GM12878 (cell line): ENCODE measurements around the gene CS. TPM values are rescaled to one million over a fixed set of nuclear protein-coding genes. Genes with fewer than 3 reads are reported as not detected.

Experiments used
- ATAC-seq: fragments of 200-7000 bp; cut with Tn5 transposase; 3 replicates; pipeline ENCODE4 v1.9.1; 2020; ENCODE audit warnings: mild to moderate bottlenecking, moderate library complexity
- BruUV-seq: library from RNA; stranded (reverse); fragments of 400-500 nt; replicated peaks from 2 replicates; lab custom pipeline; 2021; lab: Mats Ljungman, UMichigan
- CTCF ChIA-PET: fragments of 300-600 bp; sonication (Branson Sonifier 250); formaldehyde crosslinking; extraction: SDS; loops from one replicate; lab custom pipeline; 2021; ENCODE audit warnings: inconsistent platforms; lab: Yijun Ruan, JAX
- POLR2A ChIA-PET: fragments of 350-600 bp; formaldehyde crosslinking; extraction: SDS; loops from one replicate; lab custom pipeline; 2021; ENCODE audit warnings: inconsistent platforms; lab: Charles Lee
- RAD21 ChIA-PET: fragments of 300-600 bp; sonication (Branson Sonifier 250); formaldehyde crosslinking; loops from one replicate; lab custom pipeline; 2023; ENCODE audit warnings: antibody characterized with exemption; ENCODE audit not compliant: unreplicated experiment; lab: Charles Lee
- SMC1A ChIA-PET: fragments of 300-600 bp; sonication (Branson Sonifier 250); formaldehyde crosslinking; loops from one replicate; lab custom pipeline; 2023; ENCODE audit not compliant: unreplicated experiment, uncharacterized antibody; lab: Charles Lee
- DNase-seq: peaks from one replicate; pipeline ENCODE4 v3.0.0-alpha.2; 2011; ENCODE audit warnings: low read depth, low spot score
- FAIRE-seq: peaks from 3 replicates; lab custom pipeline; 2011; peaks lifted over from hg19 to GRCh38; lab: Jason Lieb, UNC
- H2AFZ ChIP-seq: 2 replicates; pipeline ENCODE4 v1.6.0; 2011; ENCODE audit warnings: low read depth, low read length, control low read depth; ENCODE audit not compliant: control insufficient read depth
- H3K27ac ChIP-seq: 2 replicates; pipeline ENCODE4 v1.5.1; 2011; ENCODE audit warnings: control low read depth; ENCODE audit not compliant: control insufficient read depth, insufficient read depth
- H3K27me3 ChIP-seq, 2 experiments: replicated peaks in 1 of 2; 2 replicates each; pipeline versions ENCODE4 v1.6.0 to v1.6.1; 2011; ENCODE audit warnings: low read length in 1 of 2; ENCODE audit not compliant: control insufficient read depth in 2 of 2, insufficient read depth in 2 of 2
- H3K36me3 ChIP-seq, 2 experiments: 2 replicates each; pipeline ENCODE4 v1.5.1; 2011; ENCODE audit warnings: low read length in 1 of 2; ENCODE audit not compliant: control insufficient read depth in 2 of 2, insufficient read depth in 2 of 2
- H3K4me1 ChIP-seq: 2 replicates; pipeline ENCODE4 v1.6.1; 2011; ENCODE audit warnings: mild to moderate bottlenecking, low read length, moderate library complexity, mixed read lengths; ENCODE audit not compliant: control insufficient read depth, insufficient read depth
- H3K4me2 ChIP-seq: 2 replicates; pipeline ENCODE4 v1.6.0; 2011; ENCODE audit warnings: control low read depth; ENCODE audit not compliant: control insufficient read depth, insufficient read depth
- H3K4me3 ChIP-seq: fragments of 200-600 bp; sonication (generic); 2 replicates; pipeline ENCODE4 v1.5.1; 2016
- H3K79me2 ChIP-seq: 2 replicates; pipeline ENCODE4 v1.6.0; 2011; ENCODE audit warnings: low read length; ENCODE audit not compliant: control insufficient read depth, insufficient read depth
- H3K9ac ChIP-seq: 2 replicates; pipeline ENCODE4 v1.8.0; 2011; ENCODE audit warnings: low read length, control low read depth, mixed read lengths; ENCODE audit not compliant: control insufficient read depth, insufficient read depth
- H3K9me3 ChIP-seq: replicated peaks from 3 replicates; pipeline ENCODE4 v1.5.1; 2011; ENCODE audit warnings: mild to moderate bottlenecking, low read length; ENCODE audit not compliant: control insufficient read depth, insufficient read depth
- H4K20me1 ChIP-seq: 2 replicates; pipeline ENCODE4 v1.6.0; 2011; ENCODE audit not compliant: control insufficient read depth, insufficient read depth
- ATF2 ChIP-seq: IDR thresholded peaks from 2 replicates; pipeline ENCODE4 v1.6.1; 2012; ENCODE audit warnings: low read length, inconsistent platforms
- CHD2 ChIP-seq: IDR thresholded peaks from 2 replicates; pipeline ENCODE4 v1.6.1; 2011; ENCODE audit warnings: low read depth, low read length, improper control_type of control experiment, borderline replicate concordance
- GATAD2B ChIP-seq: fragments of 450-650 bp; conservative IDR thresholded peaks from 2 replicates; pipeline ENCODE4 v1.6.1; 2017; ENCODE audit warnings: low read depth, mild to moderate bottlenecking, moderate library complexity
- NFYA ChIP-seq: IDR thresholded peaks from 2 replicates; pipeline ENCODE4 v1.6.1; 2011; ENCODE audit warnings: low read depth, mild to moderate bottlenecking, low read length, improper control_type of control experiment, borderline replicate concordance
- REST ChIP-seq: IDR thresholded peaks from 2 replicates; pipeline ENCODE4 v1.6.1; 2012; ENCODE audit warnings: mild to moderate bottlenecking, low read depth, low read length
- ZBTB33 ChIP-seq: fragments of 450-650 bp; IDR thresholded peaks from 2 replicates; pipeline ENCODE4 v1.6.1; 2017; ENCODE audit warnings: mild to moderate bottlenecking
- ZNF274 ChIP-seq: IDR thresholded peaks from one replicate; pipeline ENCODE4 v1.8.0; 2011; ENCODE audit not compliant: insufficient read length, insufficient read depth
- WGBS: methylation state at CpG from one replicate; pipeline ENCODE4 v1.1.6; 2016; ENCODE audit warnings: low lambda C conversion rate; ENCODE audit not compliant: insufficient replicate concordance, insufficient coverage; ENCODE audit errors: missing lambda C conversion rate; 5-methylcytosine and 5-hydroxymethylcytosine counted together
- in situ Hi-C: fragments of 300-500 bp; cut with MboI; formaldehyde crosslinking; loops from 9 replicates; pipeline ENCODE4 v1.14.3; 2018; ENCODE audit warnings: mixed read lengths
- intact Hi-C: fragments of 100-400 bp; cut with micrococcal nuclease; formaldehyde crosslinking; loops from one replicate; pipeline ENCODE4 v1.14.2; 2022; ENCODE audit not compliant: unreplicated experiment
- polyA plus RNA-seq, 11 experiments: library from polyadenylated mRNA; depleted of rRNA in 4 of 11; unstranded in 6 of 11; stranded (reverse) in 5 of 11; fragments of >200 nt; fragmentation: Nextera tagmentation in 4 of 11; fragmentation: Illumina TruSeq in 1 of 11; extraction: Ambion mirVana in 4 of 11; extraction: Trizol in 1 of 11; gene quantifications; 1 replicate in 1 of 11; 2 replicates in 10 of 11; pipeline versions ENCODE4 v1.2.1 to v1.2.3, GENCODE V29; 2011 to 2016; ENCODE audit warnings: inconsistent platforms in 2 of 11, missing spikeins in 2 of 11, low read depth in 1 of 11
- total RNA-seq, 4 experiments: library from RNA; depleted of rRNA in 3 of 4; stranded (reverse); fragments of >200 nt in 3 of 4; fragmentation: Illumina TruSeq in 1 of 4; extraction: Trizol in 1 of 4; gene quantifications; 2 replicates each; pipeline versions ENCODE4 v1.2.1 to v1.2.3, GENCODE V29; 2013 to 2021

Gene CS
- total and polyA plus RNA-seq, 10 of the 15 experiments (the other 5 are each of a cell fraction or from before 2014, with no cell fraction given) = 64.9 to 276 (median 139) TPM

GRCh38 chr12:56229082-56229481 lies 71.0 kb downstream of the CS start (continued):
- TF ChIP-seq NFYA = no peak
- TF ChIP-seq CHD2 = no peak
- TF ChIP-seq ZNF274 = no peak
- TF ChIP-seq GATAD2B = no peak
- no peak for TF ChIP-seq ZBTB33

DNA sequence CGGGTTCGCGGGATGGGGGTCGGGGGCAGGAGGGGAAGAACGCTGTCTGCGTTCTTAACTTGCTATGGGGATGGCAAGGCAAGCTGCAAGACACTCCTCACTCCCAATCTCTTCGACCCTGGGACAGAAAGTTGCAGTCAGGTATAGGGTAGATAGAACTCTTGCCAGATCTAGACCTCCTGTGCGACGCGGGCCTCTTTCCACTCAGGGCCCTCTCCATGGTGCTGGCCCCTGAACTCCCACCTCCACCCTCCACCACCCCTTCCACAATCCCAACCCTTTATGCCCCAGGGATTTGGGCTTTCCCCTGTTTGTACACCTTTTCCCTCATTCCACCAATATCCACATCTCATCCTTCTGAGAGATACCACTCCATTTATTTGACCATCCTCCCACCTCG lies 75.2 kb downstream of the CS start:
- Histone ChIP-seq H4K20me1 (no peaks in the 10 kb centered on the region), H3K36me3 (peaks cover 0 to 2% of the 10 kb centered on the region in 2 experiments; a peak in 1 of 4 replicates), H3K9ac (peak overlapping the region; percentile 97), H3K4me2 (peak overlapping the region; percentile 84), H3K4me3 (peak overlapping the region; percentile 97)
- ChIA-PET SMC1A (no interaction called here), RAD21 (no interaction called here)
- no peak for DNase-seq
- WGBS = 19% methylated on average over 11 of the region's 11 CpGs
- peak; percentile 81 for TF ChIP-seq REST
- no peak for TF ChIP-seq ATF2
- TF ChIP-seq, all 136 proteins: peak for 1
- no peak overlapping the region for H2AFZ ChIP-seq
- ChIA-PET POLR2A (interaction anchor here (0.5 kb wide), 2 partner anchors 123 to 125 kb away, joined by 3 read pairs; no protein-coding TSS in a partner anchor), CTCF (interaction anchor here (1.0 to 1.6 kb wide), 5 partner anchors 15 to 91 kb away, joined by 3 to 5 read pairs (median 4); partner anchors contain the start of gene CNPY2)
- no peak for ATAC-seq
- intact Hi-C loops (loop anchor here (1.0 to 2.0 kb wide), 4 partner anchors 18 to 106 kb away; no protein-coding TSS in a partner anchor), in situ Hi-C loops (no loop called here)
- no peaks in the 10 kb centered on the region; the same call in 2 of the 3 replicates for H3K9me3 ChIP-seq
- no peaks in the 10 kb centered on the region for H3K27me3 ChIP-seq
- no peak overlapping the region for H3K27ac ChIP-seq
- FAIRE-seq = no peak
- BruUV-seq = no TSS peak
- H3K79me2 ChIP-seq = peaks cover 29% of the 10 kb centered on the region
- H3K4me1 ChIP-seq = 0 out of 2 replicates have a peak, but pooled peaks cover 3% of the 10 kb centered on the region
